UCSD-AML1 (cell line): ENCODE results near the gene KLF7.

ENCODE experiments used
- DNase-seq: peaks from one replicate; lab custom pipeline; 2025; ENCODE audit not compliant: unreplicated experiment; lab: John Stamatoyannopoulos, UW

Gene KLF7

GRCh38 chr2:207150284-207150683, 15.5 kb downstream of the KLF7 start:
- DNase-seq: no peak

- DNase-seq: no peak
These were observed 16.2 kb downstream of the KLF7 start for GRCh38 chr2:207149249-207150213.

- DNase-seq: no peak
These were observed 17.7 kb downstream of the KLF7 start for GRCh38 chr2:207148020-207148419.

- DNase-seq: no peak
These were observed 21.5 kb downstream of the KLF7 start for GRCh38 chr2:207144173-207144785.

- peak; percentile 44 for DNase-seq
These were observed 22.3 kb downstream of the KLF7 start for GRCh38 chr2:207143215-207144172.

- peak; percentile 14 for DNase-seq
These were observed 23.3 kb downstream of the KLF7 start for GRCh38 chr2:207142461-207142860.

- no peak for DNase-seq
These were observed 24.4 kb downstream of the KLF7 start for GRCh38 chr2:207141386-207141785.

GRCh38 chr2:207140265-207140664, 25.5 kb downstream of the KLF7 start:
- no peak for DNase-seq

GRCh38 chr2:207139552-207139951, 26.2 kb downstream of the KLF7 start:
- DNase-seq: no peak

- no peak for DNase-seq
These were observed 27.0 kb downstream of the KLF7 start for GRCh38 chr2:207138627-207139297.

- DNase-seq: no peak
These were observed 28.0 kb downstream of the KLF7 start for GRCh38 chr2:207137596-207138337.

GRCh38 chr2:207136874-207137273, 28.9 kb downstream of the KLF7 start:
- no peak for DNase-seq

- no peak for DNase-seq
These were observed 29.8 kb downstream of the KLF7 start for GRCh38 chr2:207135801-207136457.

GRCh38 chr2:207135340-207135739, 30.4 kb downstream of the KLF7 start:
- DNase-seq: no peak

GRCh38 chr2:207133820-207134519, 31.8 kb downstream of the KLF7 start:
- DNase-seq: no peak

- no peak for DNase-seq
These were observed 32.3 kb downstream of the KLF7 start for GRCh38 chr2:207133458-207133819.

GRCh38 chr2:207132019-207132418, 33.7 kb downstream of the KLF7 start:
- DNase-seq: no peak

GRCh38 chr2:207131594-207131993, 34.2 kb downstream of the KLF7 start:
- no peak for DNase-seq

GRCh38 chr2:207130958-207131521, 34.7 kb downstream of the KLF7 start:
- DNase-seq: no peak
